ENCODE measurements around the gene RNF17.

GRCh38 chr13:24922745-24923591 lies 159.0 kb downstream of the RNF17 start:
- no peak for TF ChIP-seq EZH2 (IDR thresholded peaks at IDR 0.05; ENCODE audit: low read length, missing control alignments)
- TF ChIP-seq CTCF (conservative IDR thresholded peaks at IDR 0.05 in 1 of 2, IDR thresholded peaks at IDR 0.05 in 1 of 2; ENCODE audit: low read depth in 1 of 2, low read length in 2 of 2): no peak
